Endothelial cell of umbilical vein (primary cell): ENCODE results near the gene CCR5AS.

Source experiments
- BruUV-seq: library from RNA; stranded (reverse); fragments of 400-500 nt; replicated peaks from 2 replicates; lab custom pipeline; 2021; lab: Mats Ljungman, UMichigan
- CTCF ChIA-PET: fragments of 300-600, 350-600 bp; sonication (Branson Sonifier 250); formaldehyde crosslinking; loops from one replicate; lab custom pipeline; 2021; ENCODE audit warnings: antibody characterized with exemption, inconsistent platforms; lab: Charles Lee
- POLR2A ChIA-PET: fragments of 300-600, 350-600 bp; sonication (Branson Sonifier 250); formaldehyde crosslinking; loops from one replicate; lab custom pipeline; 2021; ENCODE audit warnings: antibody characterized with exemption, inconsistent platforms; lab: Charles Lee
- DNase-seq: peaks from one replicate; pipeline ENCODE4 v3.0.0-alpha.2; 2011; ENCODE audit warnings: low read depth, low spot score
- FAIRE-seq: peaks from 2 replicates; lab custom pipeline; 2011; peaks lifted over from hg19 to GRCh38; lab: Jason Lieb, UNC
- H2AFZ ChIP-seq: 2 replicates; pipeline ENCODE4 v1.6.0; 2012; ENCODE audit warnings: low read depth, low read length, control low read depth, inconsistent platforms
- H3K27ac ChIP-seq: 2 replicates; pipeline ENCODE4 v1.5.1; 2011; ENCODE audit warnings: low read depth, mild to moderate bottlenecking, control low read depth, low read length, moderate library complexity; ENCODE audit not compliant: insufficient read depth
- H3K27me3 ChIP-seq, 2 experiments: 2 replicates each; pipeline versions ENCODE4 v1.6.0 to v1.6.1; 2011; ENCODE audit warnings: low read length in 2 of 2, mixed read lengths in 1 of 2; ENCODE audit not compliant: control insufficient read depth in 2 of 2, insufficient read depth in 2 of 2
- H3K36me3 ChIP-seq, 2 experiments: 2 replicates in 1 of 2; 3 replicates in 1 of 2; pipeline ENCODE4 v1.5.1; 2011; ENCODE audit warnings: low read length in 2 of 2, mild to moderate bottlenecking in 1 of 2, moderate library complexity in 1 of 2; ENCODE audit not compliant: control insufficient read depth in 2 of 2, insufficient read depth in 2 of 2; ENCODE audit errors: extremely low read depth in 1 of 2
- H3K4me1 ChIP-seq: 3 replicates; pipeline ENCODE4 v1.5.1; 2011; ENCODE audit warnings: mild to moderate bottlenecking, low read length; ENCODE audit not compliant: control insufficient read depth, insufficient read depth; ENCODE audit errors: extremely low read depth
- H3K4me2 ChIP-seq: 2 replicates; pipeline ENCODE4 v1.6.1; 2011; ENCODE audit warnings: low read length, control low read depth, mixed read lengths; ENCODE audit not compliant: insufficient read depth
- H3K4me3 ChIP-seq, 3 experiments: fragments of 200-600 bp in 1 of 3; sonication (generic), shearing (Covaris generic) in 1 of 3; replicated peaks in 1 of 3; 2 replicates each; pipeline ENCODE4 v1.5.1; 2011 to 2016; ENCODE audit warnings: control low read depth in 3 of 3, low read length in 3 of 3, mild to moderate bottlenecking in 2 of 3, inconsistent platforms in 1 of 3, low read depth in 1 of 3, moderate library complexity in 1 of 3; ENCODE audit not compliant: insufficient read depth in 1 of 3
- H3K79me2 ChIP-seq: 2 replicates; pipeline ENCODE4 v1.6.0; 2012; ENCODE audit warnings: low read length, inconsistent platforms; ENCODE audit not compliant: control insufficient read depth, insufficient read depth
- H3K9ac ChIP-seq: replicated peaks from 2 replicates; pipeline ENCODE3; 2011; ENCODE audit warnings: low read length, control low read depth; ENCODE audit not compliant: insufficient read depth; ENCODE audit errors: extremely low read depth
- H3K9me1 ChIP-seq: replicated peaks from 3 replicates; pipeline ENCODE4 v1.6.0; 2011; ENCODE audit warnings: mild to moderate bottlenecking, low read length; ENCODE audit not compliant: control insufficient read depth, insufficient read depth; ENCODE audit errors: extremely low read depth
- H3K9me3 ChIP-seq: replicated peaks from 2 replicates; pipeline ENCODE4 v1.5.1; 2012; ENCODE audit warnings: low read length, inconsistent platforms; ENCODE audit not compliant: control insufficient read depth, insufficient read depth
- H4K20me1 ChIP-seq: replicated peaks from 2 replicates; pipeline ENCODE3; 2011; ENCODE audit warnings: mild to moderate bottlenecking, low read length; ENCODE audit not compliant: control insufficient read depth, insufficient read depth; ENCODE audit errors: extremely low read depth
- CTCF ChIP-seq, 2 donors: IDR thresholded peaks; 1 replicate in 1 of 2; 2 replicates in 1 of 2; pipeline ENCODE4 v1.5.1; 2011; ENCODE audit warnings: low read length in 2 of 2, mild to moderate bottlenecking in 2 of 2, moderate library complexity in 2 of 2, control low read depth in 1 of 2, inconsistent platforms in 1 of 2, low read depth in 1 of 2; ENCODE audit not compliant: insufficient read depth in 1 of 2; ENCODE audit errors: extremely low read depth in 1 of 2
- EZH2 ChIP-seq: IDR thresholded peaks from 2 replicates; pipeline ENCODE4 v1.6.1; 2012; ENCODE audit warnings: borderline replicate concordance, low read depth, mild to moderate bottlenecking, moderate library complexity, low read length, inconsistent platforms; ENCODE audit not compliant: severe bottlenecking
- FOS ChIP-seq: IDR thresholded peaks from 2 replicates; pipeline ENCODE4 v1.6.1; 2011; ENCODE audit warnings: mild to moderate bottlenecking, low read length, moderate library complexity, borderline replicate concordance; ENCODE audit not compliant: insufficient read depth
- GATA2 ChIP-seq: IDR thresholded peaks from 2 replicates; pipeline ENCODE4 v1.7.0; 2011; ENCODE audit warnings: low read depth, mild to moderate bottlenecking, moderate library complexity, mixed read lengths, low read length; ENCODE audit not compliant: insufficient read length, insufficient read depth
- JUN ChIP-seq: IDR thresholded peaks from 2 replicates; pipeline ENCODE4 v1.6.1; 2011; ENCODE audit warnings: borderline replicate concordance, low read depth; ENCODE audit not compliant: insufficient read length, insufficient read depth
- MAX ChIP-seq: IDR thresholded peaks from 2 replicates; pipeline ENCODE4 v1.6.1; 2011; ENCODE audit not compliant: insufficient read depth, insufficient read length
- MYC ChIP-seq: IDR thresholded peaks from one replicate; pipeline ENCODE4 v1.6.1; 2011; ENCODE audit warnings: mild to moderate bottlenecking, low read depth, low read length
- POLR2A ChIP-seq: IDR thresholded peaks from 2 replicates; pipeline ENCODE4 v1.6.1; 2012; ENCODE audit warnings: low read depth, mild to moderate bottlenecking, control low read depth, low read length
- POLR2AphosphoS5 ChIP-seq: IDR thresholded peaks from 2 replicates; pipeline ENCODE4 v1.6.1; 2012; ENCODE audit warnings: low read depth, mild to moderate bottlenecking, control low read depth, low read length, moderate library complexity; ENCODE audit not compliant: insufficient read depth
- dilution Hi-C: fragments of 300-500 bp; cut with MboI; formaldehyde crosslinking; loops from one replicate; pipeline ENCODE4 v1.15.0; 2019; ENCODE audit warnings: low sequenced_read_pairs; ENCODE audit not compliant: extremely low pct_ligation_motif_present
- intact Hi-C: fragments of 100-400 bp; cut with micrococcal nuclease; formaldehyde crosslinking; loops from one replicate; pipeline ENCODE4 v1.10.0; 2022

The CCR5AS gene

GRCh38 chr3:46365737-46366524 lies 40.9 kb downstream of the CCR5AS start:
- POLR2A ChIA-PET, result no interaction called here
- dilution Hi-C loops, result no loop called here
- intact Hi-C loops, result no loop called here

More at GRCh38 chr3:46365737-46366524, 40.9 kb downstream of the CCR5AS start:
- BruUV-seq, result no TSS peak
- Histone ChIP-seq H3K4me1 (no peaks in the 10 kb centered on the region), H4K20me1 (no peaks in the 10 kb centered on the region), H3K36me3 (no peaks in the 10 kb centered on the region), H3K27ac (no peak overlapping the region), H3K4me2 (no peak overlapping the region), H3K9me3 (no peaks in the 10 kb centered on the region), H3K9ac (no peak overlapping the region), H2AFZ (no peak overlapping the region), H3K27me3 (peaks cover 8 to 11% of the 10 kb centered on the region in 2 experiments), H3K79me2 (no peaks in the 10 kb centered on the region), H3K9me1 (no peaks in the 10 kb centered on the region), H3K4me3 (no peak overlapping the region)
- TF ChIP-seq FOS (no peak), GATA2 (no peak), POLR2A (no peak), POLR2AphosphoS5 (no peak), JUN (no peak), MAX (no peak), MYC (no peak), CTCF (IDR thresholded peaks at IDR 0.05; ENCODE audit: extremely low read depth in 1 of 2, insufficient read depth in 1 of 2, low read depth in 1 of 2, low read length in 2 of 2) (no peak), EZH2 (no peak)
- CTCF ChIA-PET, result no interaction called here
- DNase-seq (no peak), FAIRE-seq (no peak)
